Astrocyte (in vitro differentiated cells and primary cell): ENCODE measurements around the gene ASIC4.

Source experiments
- EZH2 ChIP-seq: IDR thresholded peaks from 2 replicates; pipeline ENCODE4 v1.6.1; 2012; ENCODE audit warnings: mild to moderate bottlenecking, low read length, inconsistent platforms; ENCODE audit not compliant: insufficient read depth
- TF ChIP-seq, protein P1 (sequence below): IDR thresholded peaks from 2 replicates; pipeline ENCODE4 v1.5.1; 2011; ENCODE audit warnings: low read depth, mild to moderate bottlenecking, inconsistent platforms, low read length, moderate library complexity; ENCODE audit not compliant: insufficient read depth

DNA sequence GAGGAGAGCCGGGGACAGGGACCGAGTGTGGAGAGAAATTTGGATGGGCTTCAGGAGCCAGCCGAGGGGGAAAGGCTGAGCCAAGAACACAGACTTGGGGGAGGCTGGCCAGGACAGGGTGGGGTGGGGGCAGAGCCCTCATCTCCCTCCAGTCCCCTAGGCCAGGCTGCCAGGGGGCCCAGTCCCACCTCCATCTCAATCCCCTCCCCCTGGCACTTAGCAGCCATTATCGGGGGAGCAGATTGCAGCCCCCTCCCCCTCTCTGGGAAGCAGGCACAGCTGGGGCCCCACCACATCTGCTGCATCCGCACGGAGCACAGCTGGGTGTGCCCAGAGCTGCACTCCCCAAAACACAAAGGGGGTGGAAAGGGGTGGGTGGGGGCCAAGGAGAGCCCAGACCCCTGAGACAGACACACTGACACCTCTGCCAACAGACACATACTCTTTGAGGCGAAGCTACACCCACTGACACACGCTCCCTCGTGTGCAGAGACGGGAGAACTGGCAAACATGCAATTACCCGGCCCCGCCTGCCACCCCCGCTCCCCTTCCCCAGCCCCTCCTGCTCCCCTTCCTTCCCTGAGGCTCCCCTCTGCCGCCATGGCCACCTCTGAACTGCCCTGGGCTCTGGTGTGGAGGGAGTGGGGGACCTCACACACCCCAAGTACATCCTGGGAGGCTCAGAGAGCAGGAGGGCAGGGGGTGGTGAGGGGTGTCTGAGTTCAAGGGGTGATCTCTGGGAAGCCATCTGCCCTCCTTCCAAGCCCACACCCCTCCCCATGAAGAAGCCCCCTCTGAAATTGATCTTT, 5.1 kb upstream of the ASIC4 start:
- TF ChIP-seq, protein P1, sequence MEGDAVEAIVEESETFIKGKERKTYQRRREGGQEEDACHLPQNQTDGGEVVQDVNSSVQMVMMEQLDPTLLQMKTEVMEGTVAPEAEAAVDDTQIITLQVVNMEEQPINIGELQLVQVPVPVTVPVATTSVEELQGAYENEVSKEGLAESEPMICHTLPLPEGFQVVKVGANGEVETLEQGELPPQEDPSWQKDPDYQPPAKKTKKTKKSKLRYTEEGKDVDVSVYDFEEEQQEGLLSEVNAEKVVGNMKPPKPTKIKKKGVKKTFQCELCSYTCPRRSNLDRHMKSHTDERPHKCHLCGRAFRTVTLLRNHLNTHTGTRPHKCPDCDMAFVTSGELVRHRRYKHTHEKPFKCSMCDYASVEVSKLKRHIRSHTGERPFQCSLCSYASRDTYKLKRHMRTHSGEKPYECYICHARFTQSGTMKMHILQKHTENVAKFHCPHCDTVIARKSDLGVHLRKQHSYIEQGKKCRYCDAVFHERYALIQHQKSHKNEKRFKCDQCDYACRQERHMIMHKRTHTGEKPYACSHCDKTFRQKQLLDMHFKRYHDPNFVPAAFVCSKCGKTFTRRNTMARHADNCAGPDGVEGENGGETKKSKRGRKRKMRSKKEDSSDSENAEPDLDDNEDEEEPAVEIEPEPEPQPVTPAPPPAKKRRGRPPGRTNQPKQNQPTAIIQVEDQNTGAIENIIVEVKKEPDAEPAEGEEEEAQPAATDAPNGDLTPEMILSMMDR, result no peak
- no peak for TF ChIP-seq EZH2
